GM03348 (cell line): ENCODE data around the gene NCSTN.
"Not testable (repeated sequence)": the region's sequence is repeated elsewhere in the genome, so short reads cannot be mapped to it uniquely, and the experiment has no call there.

ENCODE experiments used
- DNase-seq: peaks from one replicate; pipeline ENCODE4 v3.0.0; 2012; ENCODE audit warnings: low spot score

The NCSTN gene

GRCh38 chr1:160371756-160372155, 28.6 kb downstream of the NCSTN start:
- DNase-seq = no peak

DNA sequence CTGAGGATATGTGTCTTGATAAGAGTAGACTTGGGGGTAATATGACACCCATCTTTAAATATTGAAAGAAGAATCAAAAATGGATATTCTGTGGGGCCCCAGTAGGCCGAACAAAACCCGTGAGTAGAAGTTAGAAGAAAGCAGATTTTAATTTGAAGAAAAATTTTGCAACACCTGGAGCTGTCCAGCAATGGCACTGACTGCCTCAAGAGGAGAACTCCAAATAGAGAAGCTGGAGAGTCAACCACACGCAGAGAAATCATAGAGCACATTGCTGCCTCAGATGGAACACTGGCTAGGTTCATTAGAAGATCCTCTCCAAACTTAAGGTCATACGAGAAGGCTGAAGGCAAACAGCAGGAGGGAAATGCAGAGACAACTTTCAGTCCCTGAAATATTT, 30.5 kb downstream of the NCSTN start:
- DNase-seq = no peak

DNA sequence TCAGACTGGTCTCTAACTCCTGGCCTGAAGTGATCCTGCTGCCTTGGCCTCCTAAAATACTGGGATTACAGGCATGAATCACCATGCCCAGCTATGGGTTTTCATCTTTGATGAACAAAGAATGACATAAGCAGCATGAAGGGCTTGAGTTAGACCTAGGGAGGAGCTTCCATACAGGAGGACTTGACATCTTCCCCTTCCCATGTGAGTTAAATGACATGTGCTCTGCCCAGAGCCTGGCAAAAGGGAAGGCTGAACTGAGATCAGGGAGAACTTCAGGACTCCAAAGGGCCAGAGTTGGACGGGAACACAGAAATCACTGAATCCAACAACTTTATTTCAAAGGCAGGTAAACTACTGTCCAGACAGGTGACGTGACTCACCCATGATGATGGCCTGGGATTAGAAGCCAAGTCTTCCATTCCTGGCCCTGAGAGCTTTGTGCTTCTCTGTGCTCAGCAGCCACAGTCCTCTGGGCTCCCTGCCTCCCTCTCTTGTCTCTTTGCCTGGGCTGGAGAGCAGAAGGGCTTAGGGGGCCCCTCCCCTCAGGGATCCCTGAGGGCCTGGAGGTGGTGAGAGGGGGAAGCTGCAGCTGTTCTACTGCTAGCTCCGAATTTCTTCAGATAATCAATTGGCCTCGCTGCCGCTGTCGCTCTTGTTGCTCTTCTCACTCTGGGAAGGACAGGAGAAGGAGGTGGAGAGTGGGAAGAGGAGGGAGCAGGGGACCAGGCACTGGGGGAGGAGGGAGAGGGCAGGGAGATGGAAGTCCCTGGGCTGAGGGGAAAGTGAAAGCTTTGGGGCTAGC, 31.3 kb downstream of the NCSTN start:
- no peak for DNase-seq

DNA sequence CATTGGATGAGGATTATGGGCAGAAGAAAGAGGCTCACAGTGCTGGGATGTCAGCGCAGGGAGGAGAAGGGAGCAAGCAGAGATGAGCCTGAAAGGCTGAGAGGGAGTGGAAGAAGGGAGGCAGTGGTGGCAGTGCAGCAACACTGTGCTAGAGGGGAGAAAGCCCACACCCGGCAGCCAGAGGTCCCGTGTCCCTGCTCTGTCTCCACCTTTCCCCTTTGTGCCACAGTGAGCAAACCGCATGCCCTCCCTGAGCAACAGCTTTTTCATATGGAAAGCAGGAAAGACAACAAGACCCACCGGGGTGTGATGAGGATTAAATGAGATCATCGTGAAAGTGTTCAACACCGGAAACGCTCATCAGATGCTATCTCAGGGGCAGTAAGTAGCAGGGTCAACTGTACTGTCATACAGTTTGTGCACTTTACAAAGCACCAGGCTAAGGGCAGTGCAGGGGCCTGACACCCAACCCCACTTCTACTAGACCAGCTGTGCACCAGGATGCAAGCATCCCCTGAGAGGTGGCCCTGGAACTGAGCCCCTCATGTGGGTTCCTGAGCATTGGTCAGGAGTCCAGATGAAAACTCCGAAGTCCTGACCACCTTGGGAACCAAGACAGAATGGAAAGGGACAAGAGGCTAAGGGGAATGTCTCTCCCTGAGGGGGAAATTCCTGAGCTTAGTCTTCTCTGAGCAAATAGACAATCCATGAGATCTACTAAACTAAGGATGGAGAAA, 32.8 kb downstream of the NCSTN start:
- DNase-seq = peak; percentile 46

- DNase-seq = peak; percentile 78
Measured at GRCh38 chr1:160376525-160377131, 33.4 kb downstream of the NCSTN start.

DNA sequence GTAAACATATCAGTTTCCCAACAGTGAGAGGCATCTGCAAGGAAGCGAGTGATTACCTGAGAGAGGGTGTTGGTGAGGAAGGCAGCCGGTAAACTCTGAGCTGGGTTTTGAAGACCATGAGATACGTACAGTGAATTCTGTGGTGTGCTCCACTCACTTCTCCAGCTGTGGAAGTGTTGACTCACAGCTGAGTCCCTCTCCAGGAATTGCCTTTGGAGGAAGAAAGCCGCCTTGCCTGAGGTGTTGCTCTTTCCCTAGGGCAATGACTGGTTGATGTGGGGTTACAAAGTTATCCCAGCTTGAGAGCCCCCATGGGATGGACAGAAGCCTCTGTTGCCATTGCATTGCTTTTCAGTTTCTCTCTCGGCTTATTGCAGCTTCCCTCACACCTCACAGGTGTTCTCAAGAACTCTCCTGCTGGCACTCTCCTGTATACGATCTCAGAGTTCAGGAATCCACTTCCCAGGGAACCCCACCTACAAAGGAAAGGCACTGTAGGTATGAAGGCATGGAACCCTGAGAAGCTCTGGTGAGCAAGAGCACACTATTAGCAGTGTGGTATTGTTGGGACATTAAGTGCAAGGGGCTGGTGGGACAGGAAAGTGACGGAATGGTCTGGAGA, 34.5 kb downstream of the NCSTN start:
- peak; percentile 57 for DNase-seq

GRCh38 chr1:160384812-160385211, 41.6 kb downstream of the NCSTN start:
- not testable (repeated sequence) for DNase-seq

DNA sequence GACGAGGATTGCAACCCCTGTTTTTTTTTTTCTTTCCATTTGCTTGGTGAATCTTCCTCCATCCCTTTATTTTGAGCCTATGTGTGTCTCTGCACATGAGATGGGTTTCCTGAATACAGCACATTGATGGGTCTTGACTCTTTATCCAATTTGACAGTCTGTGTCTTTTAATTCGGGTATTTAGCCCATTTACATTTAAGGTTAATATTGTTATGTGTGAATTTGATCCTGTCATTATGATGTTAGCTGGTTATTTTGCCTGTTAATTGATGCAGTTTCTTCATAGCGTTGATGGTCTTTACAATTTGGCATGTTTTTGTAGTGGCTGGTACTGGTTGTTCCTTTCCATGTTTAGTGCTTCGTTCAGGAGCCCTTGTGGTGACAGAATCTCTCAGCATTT, 45.2 kb downstream of the NCSTN start:
- not testable (repeated sequence) for DNase-seq

DNA sequence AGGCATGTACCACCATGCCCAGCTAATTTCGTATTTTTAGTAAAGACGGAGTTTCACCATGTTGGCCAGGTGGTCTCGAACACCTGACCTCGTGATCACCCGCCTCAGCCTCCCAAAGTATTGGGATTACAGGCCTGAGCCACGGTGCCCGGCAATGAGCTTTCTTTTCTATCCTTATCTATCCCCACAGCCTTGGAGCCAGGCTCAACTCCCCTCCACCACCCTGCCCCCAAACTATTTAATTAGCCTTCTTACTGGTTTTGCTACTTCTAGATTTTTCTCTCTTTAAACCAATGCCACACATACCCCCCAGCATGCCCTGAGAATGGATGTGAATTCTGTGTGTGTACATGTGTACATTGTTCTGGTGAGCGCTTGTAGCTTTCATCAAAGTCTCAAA, 51.5 kb downstream of the NCSTN start:
- no peak for DNase-seq

GRCh38 chr1:160397651-160398050, 54.5 kb downstream of the NCSTN start:
- no peak for DNase-seq

- no peak for DNase-seq
Measured at GRCh38 chr1:160398823-160399222, 55.6 kb downstream of the NCSTN start.

- DNase-seq = no peak
Measured at GRCh38 chr1:160399544-160400222, 56.5 kb downstream of the NCSTN start.

GRCh38 chr1:160400223-160400645, 57.1 kb downstream of the NCSTN start, which contains the start of gene VANGL2:
Gene VANGL2 (plus strand): TSS chr1:160400564. CDS start chr1:160415838, 15,274 bp downstream.
- DNase-seq = peak; percentile 50

GRCh38 chr1:160400646-160401486, 57.7 kb downstream of the NCSTN start:
- DNase-seq = no peak

GRCh38 chr1:160401487-160401805, 58.3 kb downstream of the NCSTN start:
- no peak for DNase-seq

GRCh38 chr1:160402001-160402795, 59.0 kb downstream of the NCSTN start:
- no peak for DNase-seq

- no peak for DNase-seq
Measured at GRCh38 chr1:160403244-160403643, 60.1 kb downstream of the NCSTN start.

DNA sequence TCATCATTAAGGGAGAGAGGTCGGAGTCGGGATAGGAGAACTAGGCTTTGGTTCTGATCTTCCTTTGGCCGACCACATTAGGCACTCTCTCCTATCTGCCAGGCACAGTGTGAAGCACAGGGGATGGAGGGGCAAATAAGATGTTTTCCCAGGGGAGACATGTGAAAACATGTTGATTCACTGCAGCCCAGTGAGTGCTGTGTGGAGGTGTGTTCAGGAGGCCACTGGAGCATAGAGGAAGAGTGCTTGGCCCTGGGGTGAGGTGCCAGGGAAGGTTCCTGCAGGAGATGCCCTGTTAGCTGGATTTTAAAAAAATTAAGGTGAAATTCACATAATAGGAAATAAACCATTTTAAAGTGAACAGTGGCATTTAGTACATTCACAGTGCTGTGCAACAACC, 60.9 kb downstream of the NCSTN start:
- no peak for DNase-seq

DNA sequence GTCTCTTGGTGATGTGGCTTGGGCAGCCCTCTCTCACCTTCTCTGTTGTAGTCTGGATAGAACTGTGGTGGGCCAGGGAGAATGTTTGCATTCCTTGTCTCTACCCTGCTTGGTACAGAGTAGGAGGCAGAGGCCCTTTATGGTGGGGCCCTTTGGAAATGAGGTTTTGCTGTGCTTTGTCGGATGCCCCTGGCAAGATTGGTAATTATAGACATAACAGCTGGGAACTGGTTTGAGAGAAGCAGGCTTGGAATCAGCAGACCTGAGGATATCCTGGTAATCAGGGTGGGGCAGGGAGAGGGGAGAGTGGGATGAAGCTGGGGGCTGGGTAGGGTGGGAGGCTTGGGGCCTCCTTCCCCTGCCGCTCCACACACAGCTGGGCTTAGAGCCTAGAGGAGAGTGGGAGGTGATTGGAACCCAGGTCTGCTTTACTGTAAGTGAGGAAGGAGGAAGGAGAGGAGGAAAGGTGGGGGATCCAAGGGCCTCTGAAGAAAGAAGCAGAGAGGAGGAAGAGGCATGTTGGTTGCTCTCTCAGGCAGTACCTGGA, 62.2 kb downstream of the NCSTN start:
- DNase-seq = no peak
